Measurements from ENCODE around the gene GLUD1.
"Not testable (repeated sequence)": the region's sequence is repeated elsewhere in the genome, so short reads cannot be mapped to it uniquely, and the experiment has no call there.

Gene GLUD1

GRCh38 chr10:87090779-87091178 is 3.9 kb downstream of the GLUD1 start:
- no peak for DNase-seq

- no peak for DNase-seq
These were observed 4.9 kb downstream of the GLUD1 start for GRCh38 chr10:87089746-87090145.

- no peak for DNase-seq
These were observed 9.1 kb downstream of the GLUD1 start for GRCh38 chr10:87085537-87085936.

- not testable (repeated sequence) for DNase-seq
These were observed 10.3 kb downstream of the GLUD1 start for GRCh38 chr10:87084291-87084782.

GRCh38 chr10:87083576-87084290 is 10.9 kb downstream of the GLUD1 start:
- DNase-seq, result not testable (repeated sequence)

- not testable (repeated sequence) for DNase-seq
These were observed 12.4 kb downstream of the GLUD1 start for GRCh38 chr10:87082219-87082618.

GRCh38 chr10:87081574-87081973 is 13.1 kb downstream of the GLUD1 start:
- not testable (repeated sequence) for DNase-seq

- DNase-seq, result not testable (repeated sequence)
These were observed 14.0 kb downstream of the GLUD1 start for GRCh38 chr10:87080621-87081020.

GRCh38 chr10:87079106-87079836 is 15.4 kb downstream of the GLUD1 start:
- DNase-seq, result no peak

- not testable (repeated sequence) for DNase-seq
These were observed 18.2 kb downstream of the GLUD1 start for GRCh38 chr10:87076421-87076820.

GRCh38 chr10:87072449-87072848 is 22.2 kb downstream of the GLUD1 start:
- no peak for DNase-seq

GRCh38 chr10:87068281-87068680 is 26.4 kb downstream of the GLUD1 start:
- no peak for DNase-seq

GRCh38 chr10:87066865-87067264 is 27.8 kb downstream of the GLUD1 start:
- no peak for DNase-seq

- no peak for DNase-seq
These were observed 28.5 kb downstream of the GLUD1 start for GRCh38 chr10:87066178-87066577.

GRCh38 chr10:87064651-87065050 is 30.0 kb downstream of the GLUD1 start:
- DNase-seq, result peak in 25 of 51 donors; percentile 5 to 70 (median 35)

- no peak for DNase-seq
These were observed 34.2 kb downstream of the GLUD1 start for GRCh38 chr10:87060280-87060928.

GRCh38 chr10:87059401-87059800 is 35.2 kb downstream of the GLUD1 start:
- DNase-seq, result no peak

GRCh38 chr10:87058171-87058570 is 36.5 kb downstream of the GLUD1 start:
- peak in 1 of 51 donors; percentile 9 for DNase-seq

GRCh38 chr10:87054373-87055295 is 40.0 kb downstream of the GLUD1 start:
- DNase-seq, result peak in 6 of 51 donors; percentile 6 to 53 (median 14)

- DNase-seq, result peak in 8 of 51 donors; percentile 4 to 63 (median 20)
These were observed 41.0 kb downstream of the GLUD1 start for GRCh38 chr10:87053577-87054181.

- DNase-seq, result peak in 36 of 51 donors; percentile 3 to 81 (median 42)
These were observed 41.5 kb downstream of the GLUD1 start for GRCh38 chr10:87053111-87053510.
